Peyer's patch (tissue), 4 donors: ENCODE data around the gene JDP2. TPM values are rescaled to one million over a fixed set of nuclear protein-coding genes. Genes with fewer than 3 reads are reported as not detected.
"Not testable (repeated sequence)": the region's sequence is repeated elsewhere in the genome, so short reads cannot be mapped to it uniquely, and the experiment has no call there.

Experiments used
- DNase-seq, 3 donors: peaks; one replicate each; pipeline ENCODE4 v3.0.0-alpha.2; 2017 to 2019
- H3K27ac ChIP-seq, 4 donors: fragments of 200-600 bp; sonication (generic); one replicate each; pipeline ENCODE4 v1.5.1; 2016 to 2019
- H3K27me3 ChIP-seq, 2 donors: fragments of 200-600 bp; sonication (generic); one replicate each; pipeline ENCODE4 v1.5.1; 2019
- H3K36me3 ChIP-seq, 3 donors: fragments of 200-600 bp; sonication (generic); one replicate each; pipeline ENCODE4 v1.5.1; 2016 to 2019
- H3K4me1 ChIP-seq, 4 donors: fragments of 200-600 bp; sonication (generic); one replicate each; pipeline ENCODE4 v1.5.1; 2016 to 2019
- H3K4me3 ChIP-seq, 4 donors: fragments of 200-600 bp; sonication (generic); 1 replicate in 3 of 4; 2 replicates in 1 of 4; pipeline ENCODE4 v1.5.1; 2016 to 2019; ENCODE audit warnings: mild to moderate bottlenecking in 1 of 4
- H3K9me3 ChIP-seq, 4 donors: fragments of 200-600 bp; sonication (generic); one replicate each; pipeline ENCODE4 v1.5.1; 2016 to 2019; ENCODE audit warnings: mild to moderate bottlenecking in 1 of 4
- CTCF ChIP-seq, 6 experiments: fragments of 450-650 bp in 4 of 6; fragments of 200-600 bp in 2 of 6; sonication (generic) in 1 of 6; IDR thresholded peaks; one replicate each; pipeline ENCODE4 v1.5.1; 2017 to 2019; ENCODE audit warnings: antibody characterized with exemption in 6 of 6, mild to moderate bottlenecking in 3 of 6, moderate library complexity in 1 of 6
- POLR2A ChIP-seq, 2 donors: fragments of 450-650 bp; IDR thresholded peaks; one replicate each; pipeline ENCODE4 v1.5.1; 2017; ENCODE audit warnings: antibody characterized with exemption in 2 of 2, mild to moderate bottlenecking in 2 of 2, moderate library complexity in 2 of 2
- total RNA-seq, 4 donors: library from RNA; depleted of rRNA; stranded (reverse); fragments of >200 nt; gene quantifications; one replicate each; pipeline ENCODE4 v1.1.0, GENCODE V29; 2016

JDP2 gene, protein sequence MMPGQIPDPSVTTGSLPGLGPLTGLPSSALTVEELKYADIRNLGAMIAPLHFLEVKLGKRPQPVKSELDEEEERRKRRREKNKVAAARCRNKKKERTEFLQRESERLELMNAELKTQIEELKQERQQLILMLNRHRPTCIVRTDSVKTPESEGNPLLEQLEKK
- 100 to 1,000 TPM in 1 of 4 donors, 10 to 100 TPM in 3; 56.7 to 111 (median 67.2) TPM for total RNA-seq

GRCh38 chr14:75427482-75428229 is at the start of gene JDP2:
Gene JDP2, plus strand, starts transcription at chr14:75428022. Its CDS starts 9,899 bp downstream, at chr14:75437921.
- Histone ChIP-seq H3K27me3 (no peaks in the 10 kb centered on the region), H3K36me3 (peaks cover 0 to 11% (median 0%) of the 10 kb centered on the region in 3 donors), H3K4me1 (peaks cover 4 to 43% (median 5%) of the 10 kb centered on the region in 4 donors), H3K4me3 (peak within 1 kb of the TSS; percentile 64 to 85 (median 72)), H3K9me3 (no peaks in the 10 kb centered on the region), H3K27ac (peak within 1 kb of the TSS; percentile 78 to 90 (median 83))
- peak; percentile 87 to 93 for TF ChIP-seq POLR2A (IDR thresholded peaks at IDR 0.05)
- peak in 3 of 6 experiments; percentile 24 to 33 (median 30) for TF ChIP-seq CTCF (IDR thresholded peaks at IDR 0.05)
- DNase-seq: peak; percentile 72 to 94 (median 93)

DNA sequence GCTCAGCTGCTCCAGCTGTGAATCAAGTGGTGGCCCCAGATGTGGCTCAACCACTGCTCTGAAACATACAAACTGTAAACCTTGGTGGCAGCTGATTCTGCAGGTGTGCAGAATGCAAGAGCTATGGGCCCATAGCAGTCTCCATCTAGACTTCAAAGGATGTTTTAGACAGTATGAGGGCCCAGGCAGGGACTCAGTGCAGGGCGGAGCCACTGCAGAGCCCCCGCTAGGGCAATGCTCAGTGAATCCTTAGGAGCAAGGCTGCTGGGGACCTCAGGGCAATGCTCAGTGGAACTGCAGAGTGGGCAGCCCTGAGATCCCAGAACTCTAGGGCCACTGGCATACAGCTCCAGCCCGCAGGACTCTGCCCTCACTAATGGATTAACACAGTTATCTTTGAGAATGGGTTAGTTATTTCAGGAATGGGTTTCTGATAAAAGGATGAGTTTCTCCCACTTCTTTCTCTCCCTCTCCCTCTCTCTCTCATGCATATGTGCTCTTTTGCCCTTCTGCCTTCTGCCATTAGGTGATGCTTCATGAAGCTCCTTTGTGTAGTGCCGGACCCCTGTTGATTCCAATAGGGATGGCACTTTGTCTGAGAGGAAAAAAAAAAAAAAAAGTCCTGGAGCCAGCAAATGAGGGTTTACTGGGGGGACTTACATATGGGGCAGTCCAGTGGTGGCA is 48.4 kb upstream of the JDP2 start:
- Histone ChIP-seq H3K4me3 (no peak overlapping the region), H3K4me1 (no peaks in the 10 kb centered on the region), H3K9me3 (no peaks in the 10 kb centered on the region), H3K27ac (no peak overlapping the region), H3K27me3 (no peaks in the 10 kb centered on the region), H3K36me3 (no peaks in the 10 kb centered on the region)
- TF ChIP-seq CTCF (IDR thresholded peaks at IDR 0.05) (no peak), POLR2A (IDR thresholded peaks at IDR 0.05) (no peak)
- no peak for DNase-seq

DNA sequence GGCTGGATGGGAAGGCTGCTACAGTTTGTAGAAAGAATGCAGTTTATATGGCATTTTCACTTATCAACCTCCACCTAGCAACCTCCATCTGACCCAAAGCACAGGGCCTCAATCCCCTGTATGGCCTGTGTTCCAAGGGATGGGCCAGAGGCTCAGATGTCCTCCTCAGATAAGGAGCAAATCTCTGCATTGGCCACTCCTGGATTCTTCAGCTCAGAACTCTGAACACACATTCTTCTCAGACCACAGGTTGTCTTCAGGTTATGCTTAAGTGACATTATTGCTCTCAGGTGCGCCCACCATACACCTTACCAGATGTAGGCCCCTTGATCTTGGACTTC is 47.9 kb upstream of the JDP2 start:
- TF ChIP-seq CTCF (IDR thresholded peaks at IDR 0.05) (no peak), POLR2A (IDR thresholded peaks at IDR 0.05) (no peak)
- H3K4me3 ChIP-seq: no peak overlapping the region
- H3K9me3 ChIP-seq: no peaks in the 10 kb centered on the region
- H3K4me1 ChIP-seq: no peaks in the 10 kb centered on the region
- no peaks in the 10 kb centered on the region for H3K27me3 ChIP-seq
- H3K27ac ChIP-seq: no peak overlapping the region
- no peak for DNase-seq
- H3K36me3 ChIP-seq: no peaks in the 10 kb centered on the region

GRCh38 chr14:75380656-75381055 is 47.2 kb upstream of the JDP2 start:
- Histone ChIP-seq H3K4me1 (no peaks in the 10 kb centered on the region), H3K27me3 (no peaks in the 10 kb centered on the region), H3K4me3 (no peak overlapping the region), H3K27ac (no peak overlapping the region), H3K9me3 (no peaks in the 10 kb centered on the region), H3K36me3 (no peaks in the 10 kb centered on the region)
- no peak for DNase-seq
- no peak for TF ChIP-seq POLR2A (IDR thresholded peaks at IDR 0.05)
- no peak for TF ChIP-seq CTCF (IDR thresholded peaks at IDR 0.05)

GRCh38 chr14:75381642-75382041 is 46.2 kb upstream of the JDP2 start:
- Histone ChIP-seq H3K9me3 (no peaks in the 10 kb centered on the region), H3K4me3 (no peak overlapping the region), H3K36me3 (no peaks in the 10 kb centered on the region), H3K27me3 (no peaks in the 10 kb centered on the region), H3K27ac (no peak overlapping the region), H3K4me1 (no peaks in the 10 kb centered on the region)
- DNase-seq: no peak
- TF ChIP-seq CTCF (IDR thresholded peaks at IDR 0.05) (no peak), POLR2A (IDR thresholded peaks at IDR 0.05) (no peak)

- not testable (repeated sequence) for H3K27ac ChIP-seq, DNase-seq, H3K27me3 ChIP-seq
Observed at GRCh38 chr14:75383219-75383618, 44.6 kb upstream of the JDP2 start.

More at GRCh38 chr14:75383219-75383618, 44.6 kb upstream of the JDP2 start:
- not testable (repeated sequence) for H3K36me3 ChIP-seq, H3K4me3 ChIP-seq, H3K9me3 ChIP-seq, H3K4me1 ChIP-seq
